ENCODE results near the gene FAT3. TPM values are rescaled to one million over a fixed set of nuclear protein-coding genes. Genes with fewer than 3 reads are reported as not detected.

FAT3 gene
- total RNA-seq = under 0.01 and 0.16 TPM in 2 replicates

DNA sequence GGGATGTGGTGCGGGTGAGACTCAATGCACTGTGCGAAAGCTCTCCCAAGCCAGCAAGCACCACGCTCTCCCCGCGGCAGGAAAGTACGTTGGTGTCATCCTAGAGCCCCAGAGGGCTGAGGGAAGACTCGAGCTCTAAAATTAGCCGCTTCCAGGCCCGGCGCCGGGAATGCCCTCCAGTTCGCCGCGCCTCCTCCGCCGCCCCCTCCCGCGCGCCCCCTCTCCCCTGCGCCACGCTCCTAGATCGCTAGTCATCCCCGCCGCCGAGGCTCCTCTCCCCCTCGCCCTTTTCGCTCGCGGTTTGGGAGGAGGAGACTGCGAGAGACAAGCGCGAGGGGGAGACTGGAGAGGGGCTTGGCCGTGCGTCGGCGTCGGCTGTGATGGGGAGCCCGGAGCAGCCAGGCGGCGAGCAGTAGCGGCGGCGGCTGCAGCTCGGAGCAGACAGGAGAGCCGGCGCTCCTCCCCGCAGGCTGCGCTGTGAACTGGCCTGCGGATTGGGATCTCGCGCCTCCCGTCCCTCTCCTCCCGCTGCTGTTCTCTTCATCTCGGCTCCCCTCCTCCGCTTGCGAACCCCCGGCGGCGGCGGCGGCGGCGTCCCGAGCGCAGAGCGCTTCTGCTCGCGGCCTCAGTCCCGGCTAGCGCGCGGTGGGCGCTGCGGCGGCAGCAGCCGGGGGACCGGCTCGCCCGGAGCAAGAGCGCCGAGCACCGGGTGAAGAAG is at the start of gene FAT3:
TSS of gene FAT3 (plus strand) at position 412 of the 718 bp plus-strand sequence. CDS start 127,295 bp downstream, outside the sequence.

Measured in bronchial smooth muscle cell (primary cell).